GM12875 (cell line): Measurements from ENCODE around the gene KRTAP1-1.
"Not testable (repeated sequence)": the region's sequence is repeated elsewhere in the genome, so short reads cannot be mapped to it uniquely, and the experiment has no call there.

Source experiments
- H3K4me3 ChIP-seq: one replicate; pipeline ENCODE4 v1.5.1; 2011; ENCODE audit warnings: low read depth, low read length, control low read depth
- TF ChIP-seq, protein P1 (sequence below): IDR thresholded peaks from 2 replicates; pipeline ENCODE4 v1.5.1; 2011; ENCODE audit warnings: low read depth, mild to moderate bottlenecking, control low read depth, inconsistent platforms, low read length, moderate library complexity, borderline replicate concordance; ENCODE audit not compliant: insufficient read depth

KRTAP1-1 gene

DNA sequence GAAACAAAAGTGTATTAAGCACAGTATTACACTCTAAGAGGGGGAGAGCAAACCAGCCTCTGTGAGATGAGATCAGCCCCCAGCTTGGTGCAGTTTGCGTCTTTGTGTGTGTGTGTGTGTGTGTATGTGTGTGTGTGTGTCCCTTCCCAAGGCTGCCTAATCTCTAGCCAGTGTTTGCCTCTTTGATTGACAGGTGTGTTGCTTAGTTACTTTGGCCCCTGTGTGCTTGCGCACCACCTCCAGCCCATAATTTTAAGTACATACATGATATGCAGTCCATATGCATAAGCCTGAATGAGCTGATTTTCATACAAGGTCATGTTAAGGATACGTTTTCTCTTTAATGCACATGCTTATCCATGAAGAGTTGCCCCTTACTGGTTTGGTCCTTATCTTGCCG is 39.5 kb downstream of the KRTAP1-1 start:
- TF ChIP-seq, protein P1, sequence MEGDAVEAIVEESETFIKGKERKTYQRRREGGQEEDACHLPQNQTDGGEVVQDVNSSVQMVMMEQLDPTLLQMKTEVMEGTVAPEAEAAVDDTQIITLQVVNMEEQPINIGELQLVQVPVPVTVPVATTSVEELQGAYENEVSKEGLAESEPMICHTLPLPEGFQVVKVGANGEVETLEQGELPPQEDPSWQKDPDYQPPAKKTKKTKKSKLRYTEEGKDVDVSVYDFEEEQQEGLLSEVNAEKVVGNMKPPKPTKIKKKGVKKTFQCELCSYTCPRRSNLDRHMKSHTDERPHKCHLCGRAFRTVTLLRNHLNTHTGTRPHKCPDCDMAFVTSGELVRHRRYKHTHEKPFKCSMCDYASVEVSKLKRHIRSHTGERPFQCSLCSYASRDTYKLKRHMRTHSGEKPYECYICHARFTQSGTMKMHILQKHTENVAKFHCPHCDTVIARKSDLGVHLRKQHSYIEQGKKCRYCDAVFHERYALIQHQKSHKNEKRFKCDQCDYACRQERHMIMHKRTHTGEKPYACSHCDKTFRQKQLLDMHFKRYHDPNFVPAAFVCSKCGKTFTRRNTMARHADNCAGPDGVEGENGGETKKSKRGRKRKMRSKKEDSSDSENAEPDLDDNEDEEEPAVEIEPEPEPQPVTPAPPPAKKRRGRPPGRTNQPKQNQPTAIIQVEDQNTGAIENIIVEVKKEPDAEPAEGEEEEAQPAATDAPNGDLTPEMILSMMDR, result no peak
- no peak overlapping the region for H3K4me3 ChIP-seq

- not testable (repeated sequence) for H3K4me3 ChIP-seq
Observed at GRCh38 chr17:40999563-40999962, 41.7 kb downstream of the KRTAP1-1 start, which contains the start of gene KRTAP3-2. Gene KRTAP3-2, minus strand, starts transcription at chr17:40999906. Its CDS starts 53 bp downstream, at chr17:40999853.

GRCh38 chr17:40997361-40997760 is 43.9 kb downstream of the KRTAP1-1 start:
- H3K4me3 ChIP-seq, result no peak overlapping the region
- TF ChIP-seq, protein P1, result no peak

DNA sequence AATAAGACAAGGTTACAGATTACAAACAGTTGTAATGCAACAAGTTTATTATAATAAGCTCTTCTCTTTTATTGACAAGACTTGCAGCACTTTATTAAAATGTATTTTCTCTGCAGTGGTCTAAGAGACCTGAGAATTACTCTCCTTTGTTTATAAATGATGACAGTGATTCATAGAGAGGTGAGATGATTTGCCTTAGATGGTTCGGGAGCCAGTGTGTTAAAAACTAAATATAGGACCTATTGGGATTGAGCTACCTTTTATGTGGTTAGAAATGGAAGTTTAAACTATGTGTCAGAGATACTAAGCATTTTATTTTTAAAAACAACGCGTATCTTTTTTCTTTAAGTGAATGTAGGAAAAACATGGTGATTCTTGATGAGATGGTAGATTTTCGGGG is 44.4 kb downstream of the KRTAP1-1 start:
- TF ChIP-seq, protein P1, result no peak
- H3K4me3 ChIP-seq, result no peak overlapping the region

DNA sequence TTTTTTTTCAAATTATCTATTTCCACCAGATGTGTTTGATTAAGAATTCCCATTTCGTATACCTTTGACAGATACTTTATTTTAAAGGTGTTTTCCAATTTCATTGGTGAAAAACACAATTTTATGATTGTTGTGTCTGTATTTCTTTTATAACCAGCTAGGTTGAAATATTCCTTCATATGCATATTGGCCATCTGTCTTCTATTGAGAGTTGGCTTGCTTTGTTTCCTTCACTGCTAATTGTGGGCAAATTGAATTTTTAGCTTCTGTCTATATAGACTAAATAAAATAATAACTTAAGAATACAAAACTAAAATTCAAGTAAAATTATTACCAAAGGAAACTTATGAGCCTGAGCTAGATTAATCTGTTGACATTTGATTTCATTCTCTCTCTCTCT is 46.1 kb downstream of the KRTAP1-1 start:
- TF ChIP-seq, protein P1, result no peak
- no peak overlapping the region for H3K4me3 ChIP-seq

GRCh38 chr17:40993839-40994238 is 47.4 kb downstream of the KRTAP1-1 start, which contains the start of gene KRTAP3-3:
Gene KRTAP3-3, minus strand, starts transcription at chr17:40994164. Its CDS starts 67 bp downstream, at chr17:40994097.
- TF ChIP-seq, protein P1, result no peak

DNA sequence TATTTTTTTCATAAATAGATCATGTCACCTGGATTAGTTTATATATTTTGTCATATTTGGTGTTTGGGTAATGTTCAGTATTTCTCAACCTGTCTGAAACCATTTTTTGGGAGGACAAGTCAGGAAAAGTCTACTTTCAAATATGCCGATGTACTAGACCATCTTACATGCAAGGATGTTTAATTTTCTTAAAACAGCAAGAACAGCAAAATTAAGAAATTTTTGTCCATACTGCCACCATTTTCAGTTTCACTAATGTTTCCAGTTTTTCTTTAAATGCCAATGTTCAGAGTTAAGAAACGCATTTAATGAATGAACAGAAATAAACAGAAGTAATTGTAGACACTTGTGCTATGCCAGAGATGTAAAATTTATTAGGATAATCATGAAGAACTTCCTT is 48.2 kb downstream of the KRTAP1-1 start:
- TF ChIP-seq, protein P1, result no peak
- no peak overlapping the region for H3K4me3 ChIP-seq

More at GRCh38 chr17:40993839-40994238, 47.4 kb downstream of the KRTAP1-1 start, which contains the start of gene KRTAP3-3:
- no peak within 1 kb of the TSS for H3K4me3 ChIP-seq

DNA sequence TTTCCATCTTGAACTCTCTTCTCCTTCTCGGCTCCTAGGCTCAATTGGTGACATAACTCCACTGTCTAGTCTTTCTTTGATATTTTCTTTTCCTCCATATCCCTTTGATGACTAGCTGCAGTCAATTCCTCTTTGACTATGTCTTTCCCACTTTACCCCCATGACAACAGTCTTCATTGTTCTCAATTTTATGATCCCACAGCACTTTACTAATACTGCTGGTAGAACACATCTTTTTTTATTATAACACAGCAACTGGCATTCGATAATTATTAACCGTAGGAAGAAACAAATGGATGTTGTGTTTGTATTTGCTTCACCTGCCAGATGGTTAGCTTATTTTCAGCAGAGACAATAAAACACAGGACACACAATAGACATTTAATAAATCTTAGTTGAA is 48.6 kb downstream of the KRTAP1-1 start:
- TF ChIP-seq, protein P1, result no peak

More for the DNA sequence above, 48.6 kb downstream of the KRTAP1-1 start:
- H3K4me3 ChIP-seq, result no peak overlapping the region
